Measurements from ENCODE around the gene EXOC3L1. TPM values are rescaled to one million over a fixed set of nuclear protein-coding genes. Genes with fewer than 3 reads are reported as not detected.

EXOC3L1 gene
- polyA plus RNA-seq, 2 of the 4 experiments (the other 2 are of a cell fraction), result 0.06 TPM; not detected in 1

DNA sequence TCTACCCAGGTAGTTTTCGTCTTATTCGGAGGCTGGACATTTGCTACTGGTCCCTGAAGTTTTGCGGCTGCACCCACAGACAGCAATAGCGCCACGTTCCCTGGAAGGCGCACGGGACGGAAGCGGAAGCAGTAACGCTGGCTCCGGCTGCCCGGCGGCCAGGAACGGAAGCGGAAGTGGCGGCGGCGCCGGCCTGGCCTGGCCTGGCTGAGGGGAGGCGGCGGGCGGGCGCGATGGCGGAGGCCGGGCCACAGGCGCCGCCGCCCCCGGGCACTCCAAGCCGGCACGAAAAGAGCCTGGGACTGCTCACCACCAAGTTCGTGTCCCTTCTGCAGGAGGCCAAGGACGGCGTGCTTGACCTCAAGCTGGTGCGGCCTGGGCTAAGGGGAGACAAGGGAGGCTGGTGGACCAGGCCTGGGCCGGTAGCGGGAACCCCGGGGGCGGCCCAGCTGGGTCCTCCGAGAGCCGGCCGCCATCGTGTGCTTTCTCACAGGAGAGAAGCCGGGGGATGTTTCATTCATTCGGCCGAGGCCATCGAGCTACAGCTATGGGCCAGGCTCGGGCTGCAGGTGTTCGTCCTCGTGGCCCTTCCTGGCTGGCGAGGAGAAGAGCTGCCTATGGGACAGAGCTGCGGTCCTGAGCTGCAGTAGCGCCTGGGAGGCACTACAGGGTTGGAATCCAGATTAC is 2.2 kb upstream of the EXOC3L1 start, which contains the start of gene E2F4 (continued):
- TF ChIP-seq, protein P1, sequence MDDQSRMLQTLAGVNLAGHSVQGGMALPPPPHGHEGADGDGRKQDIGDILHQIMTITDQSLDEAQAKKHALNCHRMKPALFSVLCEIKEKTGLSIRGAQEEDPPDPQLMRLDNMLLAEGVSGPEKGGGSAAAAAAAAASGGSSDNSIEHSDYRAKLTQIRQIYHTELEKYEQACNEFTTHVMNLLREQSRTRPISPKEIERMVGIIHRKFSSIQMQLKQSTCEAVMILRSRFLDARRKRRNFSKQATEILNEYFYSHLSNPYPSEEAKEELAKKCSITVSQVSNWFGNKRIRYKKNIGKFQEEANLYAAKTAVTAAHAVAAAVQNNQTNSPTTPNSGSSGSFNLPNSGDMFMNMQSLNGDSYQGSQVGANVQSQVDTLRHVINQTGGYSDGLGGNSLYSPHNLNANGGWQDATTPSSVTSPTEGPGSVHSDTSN (IDR thresholded peaks at IDR 0.05), result 0 out of 2 replicates have a peak, but pooled peaks have one; percentile 7
- TF ChIP-seq JUN (IDR thresholded peaks at IDR 0.05), result peak; percentile 38 to 94
- TF ChIP-seq HOXA7 (CRISPR knock-in tag; IDR thresholded peaks at IDR 0.05), result no peak
- TF ChIP-seq BHLHE40 (IDR thresholded peaks at IDR 0.05; ENCODE audit: low read depth, low read length), result peak; percentile 75
- TF ChIP-seq KDM5A (IDR thresholded peaks at IDR 0.05), result peak; percentile 77
- TF ChIP-seq CBX2 (IDR thresholded peaks at IDR 0.05; ENCODE audit: borderline replicate concordance, low read depth), result no peak
- TF ChIP-seq GATA3 (IDR thresholded peaks at IDR 0.05; ENCODE audit: borderline replicate concordance), result 0 out of 2 replicates have a peak, but pooled peaks have one; percentile 3
- peak; percentile 77 for TF ChIP-seq PHF8 (IDR thresholded peaks at IDR 0.05; ENCODE audit: borderline replicate concordance, low read depth)

DNA sequence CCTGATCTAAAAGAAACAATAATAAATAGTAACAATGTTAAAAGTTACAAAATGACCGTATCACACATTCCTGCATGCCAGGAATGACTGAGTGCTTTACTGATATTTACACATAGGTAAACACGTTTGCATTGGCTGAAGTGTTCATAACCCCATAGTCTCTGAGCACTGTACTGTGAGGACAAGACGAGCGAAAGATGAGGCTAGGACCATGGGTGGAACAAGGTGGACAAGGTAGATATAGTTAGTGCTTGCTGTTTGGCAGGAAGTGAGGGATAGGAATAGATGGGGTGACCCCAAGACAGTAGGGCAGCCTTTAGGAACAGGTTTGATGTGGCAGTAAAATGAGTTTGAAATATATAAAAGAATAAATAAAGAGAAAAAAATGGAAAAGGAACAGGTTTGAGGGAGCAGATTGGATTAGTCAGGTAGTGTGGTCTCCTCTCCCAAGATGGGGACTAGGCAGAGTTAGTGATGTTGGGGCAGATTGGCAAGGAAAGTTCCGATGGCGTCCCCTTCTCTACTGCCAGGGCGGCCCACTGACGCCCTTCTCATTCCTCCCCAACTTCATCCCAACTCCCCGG is 1.6 kb upstream of the EXOC3L1 start:
- WGBS (ENCODE audit: missing lambda C conversion rate), result 27% methylated on average over 9 of the region's 9 CpGs
- TF ChIP-seq CBX2 (IDR thresholded peaks at IDR 0.05; ENCODE audit: borderline replicate concordance, low read depth) (no peak), FOSL2 (IDR thresholded peaks at IDR 0.05) (no peak), FOSL2 (CRISPR knock-in tag; IDR thresholded peaks at IDR 0.05) (no peak), FOXS1 (CRISPR knock-in tag; IDR thresholded peaks at IDR 0.05) (no peak), KDM1A (IDR thresholded peaks at IDR 0.05; ENCODE audit: low read depth) (no peak), NR3C1 (IDR thresholded peaks at IDR 0.05) (no peak), GATA3 (IDR thresholded peaks at IDR 0.05; ENCODE audit: borderline replicate concordance) (no peak), CHD2 (IDR thresholded peaks at IDR 0.05; ENCODE audit: low read length, partially characterized antibody) (no peak), EP300 (IDR thresholded peaks at IDR 0.05) (no peak), MYC (IDR thresholded peaks at IDR 0.05; ENCODE audit: borderline replicate concordance, low read length) (no peak), EHF (CRISPR knock-in tag; IDR thresholded peaks at IDR 0.05) (no peak)
- TF ChIP-seq, protein P2, sequence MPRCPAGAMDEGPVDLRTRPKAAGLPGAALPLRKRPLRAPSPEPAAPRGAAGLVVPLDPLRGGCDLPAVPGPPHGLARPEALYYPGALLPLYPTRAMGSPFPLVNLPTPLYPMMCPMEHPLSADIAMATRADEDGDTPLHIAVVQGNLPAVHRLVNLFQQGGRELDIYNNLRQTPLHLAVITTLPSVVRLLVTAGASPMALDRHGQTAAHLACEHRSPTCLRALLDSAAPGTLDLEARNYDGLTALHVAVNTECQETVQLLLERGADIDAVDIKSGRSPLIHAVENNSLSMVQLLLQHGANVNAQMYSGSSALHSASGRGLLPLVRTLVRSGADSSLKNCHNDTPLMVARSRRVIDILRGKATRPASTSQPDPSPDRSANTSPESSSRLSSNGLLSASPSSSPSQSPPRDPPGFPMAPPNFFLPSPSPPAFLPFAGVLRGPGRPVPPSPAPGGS (IDR thresholded peaks at IDR 0.05), result no peak
- TF ChIP-seq, protein P3, sequence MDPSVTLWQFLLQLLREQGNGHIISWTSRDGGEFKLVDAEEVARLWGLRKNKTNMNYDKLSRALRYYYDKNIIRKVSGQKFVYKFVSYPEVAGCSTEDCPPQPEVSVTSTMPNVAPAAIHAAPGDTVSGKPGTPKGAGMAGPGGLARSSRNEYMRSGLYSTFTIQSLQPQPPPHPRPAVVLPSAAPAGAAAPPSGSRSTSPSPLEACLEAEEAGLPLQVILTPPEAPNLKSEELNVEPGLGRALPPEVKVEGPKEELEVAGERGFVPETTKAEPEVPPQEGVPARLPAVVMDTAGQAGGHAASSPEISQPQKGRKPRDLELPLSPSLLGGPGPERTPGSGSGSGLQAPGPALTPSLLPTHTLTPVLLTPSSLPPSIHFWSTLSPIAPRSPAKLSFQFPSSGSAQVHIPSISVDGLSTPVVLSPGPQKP (IDR thresholded peaks at IDR 0.05; ENCODE audit: low read depth, low read length), result no peak
- POLR2A ChIA-PET, result interaction anchor here (1.8 kb wide), 1 partner anchor 36 kb away, joined by 6 read pairs; the partner anchor contains the start of gene TMEM208
- Histone ChIP-seq H3K4me2 (peak overlapping the region; percentile 82), H3K4me1 (peaks cover 18% of the 10 kb centered on the region), H3K9me3 (no peaks in the 10 kb centered on the region), H3K27ac (peak overlapping the region; percentile 97), H3K4me3 (peak overlapping the region; percentile 95)
- ATAC-seq (peak; percentile 36 to 44; a peak in 5 of 6 replicates), FAIRE-seq (no peak), DNase-seq (ENCODE audit: low read depth in 1 of 2, low spot score in 1 of 2) (no peak)
- CTCF ChIA-PET, result interaction anchor here (10.3 kb wide), 1 partner anchor 19 kb away, joined by 105 read pairs; no protein-coding TSS in a partner anchor

Data from A549 (cell line).